Measurements from ENCODE around the gene FBLN2. TPM values are rescaled to one million over a fixed set of nuclear protein-coding genes. Genes with fewer than 3 reads are reported as not detected.

Gene FBLN2
- total and polyA plus RNA-seq, 2 of the 13 experiments (the other 11 are each of a cell fraction or from before 2014, with no cell fraction given): not detected

- no peak for FAIRE-seq
- Histone ChIP-seq H3K27me3 (ENCODE audit: control insufficient read depth in 1 of 2, insufficient read depth in 2 of 2, low read length in 2 of 2) (peaks cover 6 to 71% of the 10 kb centered on the region in 2 experiments; a peak in 4 of 5 replicates), H3K9me3 (ENCODE audit: low read length) (no peaks in the 10 kb centered on the region)
These were observed 135.9 kb downstream of the FBLN2 start for GRCh38 chr3:13684854-13685253.

GRCh38 chr3:13685721-13686120 is 136.8 kb downstream of the FBLN2 start:
- FAIRE-seq: no peak
- peaks cover 6 to 77% of the 10 kb centered on the region in 2 experiments; a peak in 4 of 5 replicates for H3K27me3 ChIP-seq (ENCODE audit: control insufficient read depth in 1 of 2, insufficient read depth in 2 of 2, low read length in 2 of 2)

More at GRCh38 chr3:13684854-13685253, 135.9 kb downstream of the FBLN2 start:
- POLR2A ChIA-PET: no interaction called here
- no peaks in the 10 kb centered on the region for H3K79me2 ChIP-seq (ENCODE audit: insufficient read depth, low read length)
- no peak overlapping the region for H3K27ac ChIP-seq (ENCODE audit: extremely low read length, insufficient read depth, low read length)
- no peak overlapping the region for H2AFZ ChIP-seq (ENCODE audit: low read length)
- ATAC-seq (no peak), DNase-seq (ENCODE audit: low spot score) (no peak)
- intact Hi-C loops (cut with micrococcal nuclease; ENCODE audit: unreplicated experiment): no loop called here
- H3K4me2 ChIP-seq (ENCODE audit: low read depth, low read length): no peak overlapping the region
- 11% methylated on average over 10 of the region's 10 CpGs for WGBS (ENCODE audit: low lambda C conversion rate)
- TF ChIP-seq HNF1B (CRISPR knock-in tag; IDR thresholded peaks at IDR 0.05) (no peak), ZNF124 (CRISPR knock-in tag; IDR thresholded peaks at IDR 0.05) (no peak), FOXA3 (CRISPR knock-in tag; IDR thresholded peaks at IDR 0.05) (no peak), ZZZ3 (CRISPR knock-in tag; IDR thresholded peaks at IDR 0.05; ENCODE audit: borderline replicate concordance) (no peak), ZNF10 (CRISPR knock-in tag; IDR thresholded peaks at IDR 0.05; ENCODE audit: borderline replicate concordance, low read depth) (no peak), MIXL1 (CRISPR knock-in tag; IDR thresholded peaks at IDR 0.05) (no peak)
- H3K4me1 ChIP-seq (ENCODE audit: insufficient read depth, low read length): no peaks in the 10 kb centered on the region
- CTCF ChIA-PET (ENCODE audit: low intra/inter-chr PET ratio, low total read pairs): no interaction called here
- no peaks in the 10 kb centered on the region for H3K36me3 ChIP-seq (replicated peaks in 1 of 2; ENCODE audit: control insufficient read depth in 1 of 2, insufficient read depth in 2 of 2, low read length in 2 of 2)
- in situ Hi-C loops (cut with HindIII; ENCODE audit: extremely low pct_ligation_motif_present, low pct_unique_long_range_greater_than_20kb): no loop called here
- no peaks in the 10 kb centered on the region for H4K20me1 ChIP-seq (ENCODE audit: insufficient read depth, low read length)
- no peak overlapping the region for H3K9ac ChIP-seq (ENCODE audit: insufficient read depth, low read depth, low read length)
- no peak overlapping the region for H3K4me3 ChIP-seq (replicated peaks in 1 of 3; ENCODE audit: insufficient read depth in 1 of 3, low read depth in 2 of 3, low read length in 3 of 3)
- no TSS peak for BruUV-seq (replicated peaks)

More at GRCh38 chr3:13685721-13686120, 136.8 kb downstream of the FBLN2 start:
- POLR2A ChIA-PET: no interaction called here
- no peak for ATAC-seq
- no peak for DNase-seq (ENCODE audit: low spot score)
- Histone ChIP-seq H3K79me2 (ENCODE audit: insufficient read depth, low read length) (no peaks in the 10 kb centered on the region), H4K20me1 (ENCODE audit: insufficient read depth, low read length) (no peaks in the 10 kb centered on the region), H3K9me3 (ENCODE audit: low read length) (no peaks in the 10 kb centered on the region), H3K4me3 (replicated peaks in 1 of 3; ENCODE audit: insufficient read depth in 1 of 3, low read depth in 2 of 3, low read length in 3 of 3) (no peak overlapping the region), H2AFZ (ENCODE audit: low read length) (no peak overlapping the region), H3K9ac (ENCODE audit: insufficient read depth, low read depth, low read length) (no peak overlapping the region), H3K4me1 (ENCODE audit: insufficient read depth, low read length) (no peaks in the 10 kb centered on the region), H3K36me3 (replicated peaks in 1 of 2; ENCODE audit: control insufficient read depth in 1 of 2, insufficient read depth in 2 of 2, low read length in 2 of 2) (no peaks in the 10 kb centered on the region), H3K4me2 (ENCODE audit: low read depth, low read length) (no peak overlapping the region), H3K27ac (ENCODE audit: extremely low read length, insufficient read depth, low read length) (no peak overlapping the region)
- BruUV-seq (replicated peaks): no TSS peak
- intact Hi-C loops (cut with micrococcal nuclease; ENCODE audit: unreplicated experiment) (no loop called here), in situ Hi-C loops (cut with HindIII; ENCODE audit: extremely low pct_ligation_motif_present, low pct_unique_long_range_greater_than_20kb) (no loop called here)
- CTCF ChIA-PET (ENCODE audit: low intra/inter-chr PET ratio, low total read pairs): no interaction called here
- 24% methylated on average over 3 of the region's 5 CpGs for WGBS (ENCODE audit: low lambda C conversion rate)
- TF ChIP-seq ZNF530 (CRISPR knock-in tag; IDR thresholded peaks at IDR 0.05; ENCODE audit: low read depth) (no peak), CAMTA2 (CRISPR knock-in tag; IDR thresholded peaks at IDR 0.05; ENCODE audit: borderline replicate concordance) (no peak), MED1 (CRISPR knock-in tag; IDR thresholded peaks at IDR 0.05) (no peak), PHB2 (IDR thresholded peaks at IDR 0.05; ENCODE audit: partially characterized antibody) (no peak), HMG20B (CRISPR knock-in tag; conservative IDR thresholded peaks at IDR 0.05) (no peak), ZNF446 (CRISPR knock-in tag; IDR thresholded peaks at IDR 0.05) (no peak)
- TF ChIP-seq, protein P1, sequence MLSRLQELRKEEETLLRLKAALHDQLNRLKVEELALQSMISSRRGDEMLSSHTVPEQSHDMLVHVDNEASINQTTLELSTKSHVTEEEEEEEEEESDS (CRISPR knock-in tag; IDR thresholded peaks at IDR 0.05; ENCODE audit: borderline replicate concordance): no peak

Data from HepG2 (cell line).